ENCODE measurements around the gene GLG1. TPM values are rescaled to one million over a fixed set of nuclear protein-coding genes. Genes with fewer than 3 reads are reported as not detected.

GLG1 gene
- polyA plus RNA-seq, 1 donor from 2014 or later: 36.6 TPM

- Histone ChIP-seq H3K4me3 (ENCODE audit: low read length) (no peak overlapping the region), H3F3A (ENCODE audit: insufficient read depth, low read length, poor library complexity, severe bottlenecking) (no peaks in the 10 kb centered on the region), H3K9me3 (ENCODE audit: low read length) (no peaks in the 10 kb centered on the region), H3K36me3 (ENCODE audit: insufficient read depth, low read length) (peaks cover 14% of the 10 kb centered on the region), H3K27me3 (ENCODE audit: insufficient read depth, low read depth, low read length) (no peaks in the 10 kb centered on the region), H3K27ac (ENCODE audit: low read length) (peak overlapping the region; percentile 28), H4K20me1 (ENCODE audit: insufficient read depth) (no peaks in the 10 kb centered on the region), H3K9me2 (ENCODE audit: insufficient read depth, low read length) (no peaks in the 10 kb centered on the region), H2AFZ (ENCODE audit: low read depth, low read length) (no peak overlapping the region), H3K79me2 (replicated peaks; ENCODE audit: insufficient read depth, low read length) (no peaks in the 10 kb centered on the region), H3K9ac (ENCODE audit: low read length) (no peak overlapping the region), H3K4me2 (ENCODE audit: low read length) (no peak overlapping the region)
- TF ChIP-seq EP300 (conservative IDR thresholded peaks at IDR 0.05; ENCODE audit: poor library complexity, severe bottlenecking) (no peak), POLR2AphosphoS5 (IDR thresholded peaks at IDR 0.05) (peak; percentile 69), EZH2 (IDR thresholded peaks at IDR 0.05; ENCODE audit: borderline replicate concordance, insufficient read depth, low read length, poor library complexity, severe bottlenecking) (no peak), TAF1 (IDR thresholded peaks at IDR 0.05; ENCODE audit: low read depth) (no peak), REST (IDR thresholded peaks at IDR 0.05; ENCODE audit: borderline replicate concordance) (peak; percentile 95), RAD21 (conservative IDR thresholded peaks at IDR 0.05) (no peak), MXI1 (conservative IDR thresholded peaks at IDR 0.05; ENCODE audit: poor library complexity, severe bottlenecking) (no peak)
Measured at GRCh38 chr16:74487634-74488495, 119.0 kb downstream of the GLG1 start.

GRCh38 chr16:74485916-74486315 lies 121.0 kb downstream of the GLG1 start:
- H3K36me3 ChIP-seq (ENCODE audit: insufficient read depth, low read length): peaks cover 10% of the 10 kb centered on the region

More at GRCh38 chr16:74485916-74486315, 121.0 kb downstream of the GLG1 start:
- no peaks in the 10 kb centered on the region for H3K9me3 ChIP-seq (ENCODE audit: low read length)
- TF ChIP-seq MXI1 (conservative IDR thresholded peaks at IDR 0.05; ENCODE audit: poor library complexity, severe bottlenecking) (no peak), REST (IDR thresholded peaks at IDR 0.05; ENCODE audit: borderline replicate concordance) (no peak), CTCF (IDR thresholded peaks at IDR 0.05; ENCODE audit: poor library complexity, severe bottlenecking) (no peak), SMC3 (conservative IDR thresholded peaks at IDR 0.05; ENCODE audit: poor library complexity) (no peak), POLR2AphosphoS5 (IDR thresholded peaks at IDR 0.05) (no peak), EZH2 (IDR thresholded peaks at IDR 0.05; ENCODE audit: borderline replicate concordance, insufficient read depth, low read length, poor library complexity, severe bottlenecking) (no peak), EP300 (conservative IDR thresholded peaks at IDR 0.05; ENCODE audit: poor library complexity, severe bottlenecking) (no peak), RAD21 (conservative IDR thresholded peaks at IDR 0.05) (no peak), TAF1 (IDR thresholded peaks at IDR 0.05; ENCODE audit: low read depth) (no peak)
- no peak overlapping the region for H3K27ac ChIP-seq (ENCODE audit: low read length)
- H3K9me2 ChIP-seq (ENCODE audit: insufficient read depth, low read length): no peaks in the 10 kb centered on the region
- H3K9ac ChIP-seq (ENCODE audit: low read length): no peak overlapping the region
- no peaks in the 10 kb centered on the region for H3F3A ChIP-seq (ENCODE audit: insufficient read depth, low read length, poor library complexity, severe bottlenecking)
- H3K27me3 ChIP-seq (ENCODE audit: insufficient read depth, low read depth, low read length): no peaks in the 10 kb centered on the region
- H3K4me3 ChIP-seq (ENCODE audit: low read length): no peak overlapping the region
- H3K4me2 ChIP-seq (ENCODE audit: low read length): no peak overlapping the region
- H4K20me1 ChIP-seq (ENCODE audit: insufficient read depth): no peaks in the 10 kb centered on the region
- no peaks in the 10 kb centered on the region for H3K79me2 ChIP-seq (replicated peaks; ENCODE audit: insufficient read depth, low read length)
- H2AFZ ChIP-seq (ENCODE audit: low read depth, low read length): no peak overlapping the region

Measured in neural cell (in vitro differentiated cells).